Nephron (organoid): Measurements from ENCODE around the gene CNIH1.

Experiments
- H3K27ac Mint-ChIP-seq, 3 experiments: 2 replicates each; pipeline ENCODE4 v1.8.0; 2020; ENCODE audit warnings: mixed read lengths in 3 of 3, mild to moderate bottlenecking in 2 of 3, moderate library complexity in 1 of 3
- H3K27me3 Mint-ChIP-seq: 2 replicates; pipeline ENCODE4 v1.8.0; 2021; ENCODE audit warnings: low read depth, mild to moderate bottlenecking, moderate library complexity, mixed read lengths
- H3K36me3 Mint-ChIP-seq: 2 replicates; pipeline ENCODE4 v1.8.0; 2020; ENCODE audit warnings: low read depth, mixed read lengths
- H3K4me1 Mint-ChIP-seq: 2 replicates; pipeline ENCODE4 v1.8.0; 2020; ENCODE audit warnings: mixed read lengths
- H3K4me3 Mint-ChIP-seq, 3 experiments: 2 replicates each; pipeline ENCODE4 v1.8.0; 2020; ENCODE audit warnings: mild to moderate bottlenecking in 3 of 3, mixed read lengths in 3 of 3, moderate library complexity in 2 of 3
- H3K9me3 Mint-ChIP-seq: 2 replicates; pipeline ENCODE4 v1.8.0; 2020; ENCODE audit warnings: mixed read lengths
- CTCF ChIP-seq, 3 experiments: fragments of 200-600 bp; sonication (generic); IDR thresholded peaks; one replicate each; pipeline ENCODE4 v1.5.0; 2021; ENCODE audit warnings: antibody characterized with exemption in 3 of 3; ENCODE audit not compliant: unreplicated experiment in 3 of 3

CNIH1 gene

DNA sequence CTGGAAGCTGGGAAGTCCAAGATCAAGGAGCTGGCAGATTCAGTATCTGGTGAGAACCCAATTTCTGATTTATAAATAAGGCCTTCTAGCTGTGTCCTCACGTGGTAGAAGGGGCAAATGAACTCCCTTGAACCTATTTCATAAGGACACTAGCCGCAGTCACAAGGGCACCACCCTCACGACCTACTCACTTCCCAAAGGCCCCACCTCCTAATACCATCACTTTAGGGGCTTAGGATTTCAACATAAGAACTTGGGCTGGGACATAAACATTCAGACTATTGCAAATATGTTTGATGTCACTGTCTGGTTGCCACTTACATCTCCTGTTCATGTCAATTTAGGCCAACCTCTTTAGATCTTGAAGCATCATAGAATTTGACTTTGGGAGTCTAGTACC lies 10.8 kb upstream of the CNIH1 start:
- H3K36me3 Mint-ChIP-seq: no peaks in the 10 kb centered on the region
- no peak for TF ChIP-seq CTCF (IDR thresholded peaks at IDR 0.05; ENCODE audit: unreplicated experiment in 3 of 3)
- H3K27me3 Mint-ChIP-seq: peaks cover 4% of the 10 kb centered on the region
- H3K9me3 Mint-ChIP-seq: no peaks in the 10 kb centered on the region
- H3K4me3 Mint-ChIP-seq: no peak overlapping the region
- no peak overlapping the region for H3K27ac Mint-ChIP-seq
- H3K4me1 Mint-ChIP-seq: peaks cover 17% of the 10 kb centered on the region

DNA sequence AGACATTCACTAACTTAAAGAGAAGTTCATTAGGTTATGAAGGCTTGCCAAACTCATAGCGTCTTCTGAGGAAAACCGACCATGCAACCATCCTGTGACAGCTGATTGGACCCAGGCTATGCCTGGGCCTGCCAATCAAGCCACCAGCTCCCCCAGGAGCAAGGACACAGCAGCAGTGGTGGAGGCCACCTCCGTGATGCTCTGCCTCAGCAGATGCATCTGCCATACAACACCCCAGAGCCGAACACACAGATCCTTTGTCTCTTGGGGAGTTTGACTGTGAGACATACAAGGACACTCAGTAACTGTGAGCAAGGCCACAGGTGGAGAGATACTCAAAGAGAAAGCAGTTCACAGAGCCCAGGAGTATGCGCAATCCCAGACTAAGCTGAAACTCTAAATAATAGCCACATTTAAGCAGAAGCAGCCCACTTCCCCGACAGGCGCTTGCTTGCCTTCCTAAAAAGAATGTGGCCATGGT lies 10.0 kb upstream of the CNIH1 start:
- peaks cover 4% of the 10 kb centered on the region for H3K27me3 Mint-ChIP-seq
- no peak for TF ChIP-seq CTCF (IDR thresholded peaks at IDR 0.05; ENCODE audit: unreplicated experiment in 3 of 3)
- no peaks in the 10 kb centered on the region for H3K9me3 Mint-ChIP-seq
- peaks cover 25% of the 10 kb centered on the region for H3K4me1 Mint-ChIP-seq
- H3K27ac Mint-ChIP-seq: peak overlapping the region; percentile 24 to 54 (median 25)
- no peak overlapping the region for H3K4me3 Mint-ChIP-seq
- no peaks in the 10 kb centered on the region for H3K36me3 Mint-ChIP-seq

DNA sequence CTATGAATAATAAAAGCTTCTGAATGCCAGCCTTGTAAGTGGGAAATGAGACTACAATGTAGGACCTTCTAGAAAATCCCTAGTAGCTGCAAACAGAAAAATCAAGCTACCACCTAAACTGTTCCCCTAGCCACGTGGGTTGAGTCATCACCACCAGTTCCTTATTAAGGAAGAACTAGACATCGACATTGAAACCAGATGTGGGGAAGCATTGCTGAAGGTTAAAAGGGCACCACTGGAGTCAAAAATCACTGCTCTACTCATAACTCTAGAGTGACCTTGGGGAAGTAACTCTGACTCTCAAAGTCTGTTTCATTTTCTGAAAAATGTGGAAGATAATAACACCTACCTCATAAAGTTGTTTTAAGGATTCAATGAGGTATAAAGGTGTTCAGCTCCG lies 9.4 kb upstream of the CNIH1 start:
- no peaks in the 10 kb centered on the region for H3K36me3 Mint-ChIP-seq
- H3K27me3 Mint-ChIP-seq: peaks cover 4% of the 10 kb centered on the region
- peaks cover 31% of the 10 kb centered on the region for H3K4me1 Mint-ChIP-seq
- no peaks in the 10 kb centered on the region for H3K9me3 Mint-ChIP-seq
- TF ChIP-seq CTCF (IDR thresholded peaks at IDR 0.05; ENCODE audit: unreplicated experiment in 3 of 3): no peak
- peak overlapping the region; percentile 24 to 54 (median 25) for H3K27ac Mint-ChIP-seq
- no peak overlapping the region for H3K4me3 Mint-ChIP-seq

GRCh38 chr14:54447231-54447692 lies 6.1 kb upstream of the CNIH1 start:
- H3K36me3 Mint-ChIP-seq: no peaks in the 10 kb centered on the region
- no peak overlapping the region for H3K4me3 Mint-ChIP-seq
- H3K27ac Mint-ChIP-seq: peak overlapping the region in 2 of 3 experiments; percentile 46 to 86
- peaks cover 4% of the 10 kb centered on the region for H3K27me3 Mint-ChIP-seq
- no peaks in the 10 kb centered on the region for H3K9me3 Mint-ChIP-seq
- peaks cover 49% of the 10 kb centered on the region for H3K4me1 Mint-ChIP-seq
- no peak for TF ChIP-seq CTCF (IDR thresholded peaks at IDR 0.05; ENCODE audit: unreplicated experiment in 3 of 3)

DNA sequence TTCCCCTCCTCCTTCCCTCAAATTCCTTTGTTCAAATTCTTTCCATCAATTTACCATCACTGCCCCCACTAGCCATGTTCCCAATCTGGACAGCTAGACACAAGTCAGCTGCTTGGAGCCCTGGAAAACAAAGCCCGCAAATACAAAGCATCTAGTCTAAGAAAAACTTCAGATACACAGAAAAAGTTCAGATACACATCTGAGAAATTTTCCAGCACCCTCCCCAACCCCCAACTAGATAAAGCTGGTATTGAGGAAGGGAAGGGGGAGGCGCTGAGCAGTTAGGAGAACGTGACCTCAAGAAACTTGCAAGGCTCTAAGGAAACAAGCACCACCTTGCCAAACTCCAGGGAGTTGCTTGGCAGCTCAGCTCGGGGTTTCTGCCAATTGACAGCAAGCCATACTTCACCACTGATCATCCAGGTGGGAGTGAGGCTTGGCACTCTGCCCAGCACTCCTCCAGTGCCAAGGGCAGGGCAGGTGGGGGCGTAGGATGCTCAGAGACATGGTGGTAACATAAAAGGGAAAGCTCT lies 5.1 kb upstream of the CNIH1 start:
- H3K4me1 Mint-ChIP-seq: peaks cover 59% of the 10 kb centered on the region
- H3K27me3 Mint-ChIP-seq: peaks cover 4% of the 10 kb centered on the region
- H3K4me3 Mint-ChIP-seq: peak overlapping the region; percentile 37 to 45 (median 40)
- no peaks in the 10 kb centered on the region for H3K36me3 Mint-ChIP-seq
- TF ChIP-seq CTCF (IDR thresholded peaks at IDR 0.05; ENCODE audit: unreplicated experiment in 3 of 3): no peak
- peak overlapping the region; percentile 86 to 94 (median 92) for H3K27ac Mint-ChIP-seq
- no peaks in the 10 kb centered on the region for H3K9me3 Mint-ChIP-seq

GRCh38 chr14:54444681-54445080 lies 3.5 kb upstream of the CNIH1 start:
- no peak for TF ChIP-seq CTCF (IDR thresholded peaks at IDR 0.05; ENCODE audit: unreplicated experiment in 3 of 3)
- peak overlapping the region in 2 of 3 experiments; percentile 7 to 20 for H3K4me3 Mint-ChIP-seq
- peak overlapping the region; percentile 89 to 92 (median 90) for H3K27ac Mint-ChIP-seq
- peaks cover 5% of the 10 kb centered on the region for H3K36me3 Mint-ChIP-seq
- H3K9me3 Mint-ChIP-seq: no peaks in the 10 kb centered on the region
- peaks cover 62% of the 10 kb centered on the region for H3K4me1 Mint-ChIP-seq
- H3K27me3 Mint-ChIP-seq: peaks cover 4% of the 10 kb centered on the region
